ENCODE measurements around the gene FGFR1OP2.

The FGFR1OP2 gene

DNA sequence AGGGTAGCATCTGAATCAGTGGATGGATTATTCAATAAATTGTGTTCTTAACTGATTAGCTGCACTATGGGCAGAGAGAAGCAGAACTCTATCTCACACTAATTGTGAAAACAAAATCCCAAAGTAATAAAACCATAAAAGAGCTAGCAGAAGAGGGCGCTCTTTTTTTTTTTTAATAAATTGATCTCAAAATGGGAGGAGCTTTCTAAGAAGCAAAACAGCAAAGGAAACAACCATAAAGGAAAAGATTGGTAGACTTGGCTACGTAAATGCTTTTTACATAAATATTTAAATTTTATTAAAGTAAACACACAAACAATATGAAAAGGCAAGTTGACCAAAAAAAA is 77.4 kb downstream of the FGFR1OP2 start (continued):
- TF ChIP-seq ZNF565 (CRISPR knock-in tag; conservative IDR thresholded peaks at IDR 0.05; ENCODE audit: low read depth): no peak
- TF ChIP-seq, protein P1, sequence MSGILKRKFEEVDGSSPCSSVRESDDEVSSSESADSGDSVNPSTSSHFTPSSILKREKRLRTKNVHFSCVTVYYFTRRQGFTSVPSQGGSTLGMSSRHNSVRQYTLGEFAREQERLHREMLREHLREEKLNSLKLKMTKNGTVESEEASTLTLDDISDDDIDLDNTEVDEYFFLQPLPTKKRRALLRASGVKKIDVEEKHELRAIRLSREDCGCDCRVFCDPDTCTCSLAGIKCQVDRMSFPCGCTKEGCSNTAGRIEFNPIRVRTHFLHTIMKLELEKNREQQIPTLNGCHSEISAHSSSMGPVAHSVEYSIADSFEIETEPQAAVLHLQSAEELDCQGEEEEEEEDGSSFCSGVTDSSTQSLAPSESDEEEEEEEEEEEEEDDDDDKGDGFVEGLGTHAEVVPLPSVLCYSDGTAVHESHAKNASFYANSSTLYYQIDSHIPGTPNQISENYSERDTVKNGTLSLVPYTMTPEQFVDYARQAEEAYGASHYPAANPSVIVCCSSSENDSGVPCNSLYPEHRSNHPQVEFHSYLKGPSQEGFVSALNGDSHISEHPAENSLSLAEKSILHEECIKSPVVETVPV (CRISPR knock-in tag; IDR thresholded peaks at IDR 0.05): no peak
- no peak for TF ChIP-seq BACH2 (CRISPR knock-in tag; IDR thresholded peaks at IDR 0.05; ENCODE audit: borderline replicate concordance)
- no peak for TF ChIP-seq RARB (CRISPR knock-in tag; IDR thresholded peaks at IDR 0.05)

All from SK-N-SH treated with all-trans-retinoic acid at 6 μM for 48 hours (cell line).